Left lung (tissue), 10 donors: Measurements from ENCODE around the gene CTCF. TPM values are rescaled to one million over a fixed set of nuclear protein-coding genes. Genes with fewer than 3 reads are reported as not detected.

Experiments used
- ATAC-seq: fragments of 200-7000 bp; cut with Tn5 transposase; one replicate; pipeline ENCODE4 v1.9.1; 2020; ENCODE audit warnings: moderate library complexity
- DNase-seq, 4 donors: peaks; one replicate each; pipeline ENCODE4 v3.0.0-alpha.2; 2013 to 2020
- H3K27ac ChIP-seq, 2 donors: fragments of 200-600 bp; sonication (generic) in 1 of 2; one replicate each; pipeline versions ENCODE4 v1.5.0 to v1.8.0; 2020 to 2021
- H3K27me3 ChIP-seq, 2 donors: fragments of 200-600 bp; sonication (generic) in 1 of 2; one replicate each; pipeline versions ENCODE4 v1.5.0 to v1.8.0; 2020 to 2021
- H3K36me3 ChIP-seq, 2 donors: fragments of 200-600 bp; sonication (generic) in 1 of 2; one replicate each; pipeline versions ENCODE4 v1.5.0 to v1.8.0; 2020 to 2021
- H3K4me1 ChIP-seq, 2 donors: fragments of 200-600 bp; one replicate each; pipeline ENCODE4 v1.8.0; 2021
- H3K4me3 ChIP-seq, 2 donors: fragments of 200-600 bp; sonication (generic) in 1 of 2; one replicate each; pipeline versions ENCODE4 v1.5.0 to v1.8.0; 2020 to 2021; ENCODE audit warnings: mild to moderate bottlenecking in 1 of 2
- H3K9me3 ChIP-seq, 2 donors: fragments of 200-600 bp; sonication (generic) in 1 of 2; one replicate each; pipeline versions ENCODE4 v1.5.0 to v1.8.0; 2020 to 2021
- CTCF ChIP-seq, 2 donors: fragments of 200-600 bp; sonication (generic) in 1 of 2; IDR thresholded peaks; one replicate each; pipeline versions ENCODE4 v1.5.0 to v1.8.0; 2021; ENCODE audit warnings: antibody characterized with exemption in 2 of 2
- intact Hi-C, 2 donors: fragments of 100-400 bp; cut with DNase I; formaldehyde crosslinking; loops; one replicate each; pipeline versions ENCODE4 v1.11.2 to v1.14.2; 2022
- polyA plus RNA-seq, 6 donors: library from polyadenylated mRNA; unstranded; fragments of 120-200 nt; gene quantifications; one replicate each; pipeline ENCODE4 v1.2.1, GENCODE V29; 2013; ENCODE audit not compliant: insufficient read length in 6 of 6
- total RNA-seq, 2 donors: library from RNA; stranded (reverse); fragmentation: NEBNext Ultra II Directional; extraction: Animal tissue kit (Norgen Biotek cat#: 25700); gene quantifications; one replicate each; pipeline ENCODE4 v1.2.1, GENCODE V29; 2021
- donor health status: DM: no; HTN: yes; CAD: no.
- donor health status: DM: no; HTN: no; CAD: no.

The CTCF gene
- total and polyA plus RNA-seq, 8 donors = 27.8 to 80.2 (median 73.4) TPM

- TF ChIP-seq CTCF (IDR thresholded peaks at IDR 0.05) = no peak
- intact Hi-C loops = loop anchor here (10.0 kb wide), 2 partner anchors 102 to 112 kb away; partner anchors contain the start of gene CARMIL2 (in 1 of the 2)
These were observed 19.3 kb upstream of the CTCF start for GRCh38 chr16:67543036-67543435.

GRCh38 chr16:67543582-67543981, 18.7 kb upstream of the CTCF start:
- Histone ChIP-seq H3K4me3 (no peak overlapping the region), H3K4me1 (peaks cover 4 to 79% of the 10 kb centered on the region in 2 donors), H3K36me3 (peaks cover 0 to 99% of the 10 kb centered on the region in 2 donors), H3K27ac (no peak overlapping the region), H3K27me3 (no peaks in the 10 kb centered on the region), H3K9me3 (no peaks in the 10 kb centered on the region)
- intact Hi-C loops = loop anchor here (10.0 kb wide), 2 partner anchors 101 to 111 kb away; partner anchors contain the start of gene CARMIL2 (in 1 of the 2)
- TF ChIP-seq CTCF (IDR thresholded peaks at IDR 0.05) = no peak
- DNase-seq = no peak
- no peak for ATAC-seq

More at GRCh38 chr16:67543036-67543435, 19.3 kb upstream of the CTCF start:
- peaks cover 0 to 4% of the 10 kb centered on the region in 2 donors for H3K27me3 ChIP-seq
- H3K9me3 ChIP-seq = no peaks in the 10 kb centered on the region
- H3K4me3 ChIP-seq = no peak overlapping the region
- ATAC-seq = no peak
- peaks cover 0 to 96% of the 10 kb centered on the region in 2 donors for H3K36me3 ChIP-seq
- no peak for DNase-seq
- H3K27ac ChIP-seq = no peak overlapping the region
- H3K4me1 ChIP-seq = peaks cover 4 to 83% of the 10 kb centered on the region in 2 donors

- Histone ChIP-seq H3K27me3 (no peaks in the 10 kb centered on the region), H3K36me3 (peaks cover 0 to 99% of the 10 kb centered on the region in 2 donors), H3K4me3 (no peak overlapping the region), H3K9me3 (no peaks in the 10 kb centered on the region), H3K27ac (peak overlapping the region in 1 of 2 donors; percentile 37), H3K4me1 (peaks cover 4 to 71% of the 10 kb centered on the region in 2 donors)
- TF ChIP-seq CTCF (IDR thresholded peaks at IDR 0.05) = no peak
- ATAC-seq (no peak), DNase-seq (no peak)
- intact Hi-C loops = loop anchor here (10.0 kb wide), 2 partner anchors 100 to 110 kb away; partner anchors contain the start of gene CARMIL2 (in 1 of the 2)
These were observed 17.9 kb upstream of the CTCF start for GRCh38 chr16:67544329-67544841.

- intact Hi-C loops = loop anchor here (10.0 kb wide), 2 partner anchors 100 to 110 kb away; partner anchors contain the start of gene CARMIL2 (in 1 of the 2)
- no peak for ATAC-seq
- no peaks in the 10 kb centered on the region for H3K27me3 ChIP-seq
- peaks cover 4 to 65% of the 10 kb centered on the region in 2 donors for H3K4me1 ChIP-seq
- H3K9me3 ChIP-seq = no peaks in the 10 kb centered on the region
- no peak overlapping the region for H3K4me3 ChIP-seq
- H3K36me3 ChIP-seq = peaks cover 0 to 94% of the 10 kb centered on the region in 2 donors
- peak overlapping the region in 1 of 2 donors; percentile 37 for H3K27ac ChIP-seq
- TF ChIP-seq CTCF (IDR thresholded peaks at IDR 0.05) = no peak
- DNase-seq = no peak
These were observed 17.3 kb upstream of the CTCF start for GRCh38 chr16:67544844-67545664.

- peaks cover 4 to 59% of the 10 kb centered on the region in 2 donors for H3K4me1 ChIP-seq
- intact Hi-C loops = loop anchor here (10.0 kb wide), 2 partner anchors 99 to 109 kb away; partner anchors contain the start of gene CARMIL2 (in 1 of the 2)
- no peaks in the 10 kb centered on the region for H3K9me3 ChIP-seq
- H3K27me3 ChIP-seq = no peaks in the 10 kb centered on the region
- H3K27ac ChIP-seq = no peak overlapping the region
- no peak for TF ChIP-seq CTCF (IDR thresholded peaks at IDR 0.05)
- H3K36me3 ChIP-seq = peaks cover 0 to 88% of the 10 kb centered on the region in 2 donors
- DNase-seq (no peak), ATAC-seq (no peak)
- no peak overlapping the region for H3K4me3 ChIP-seq
These were observed 16.7 kb upstream of the CTCF start for GRCh38 chr16:67545665-67546024.
